Measurements from ENCODE around the gene MGAT4B. TPM values are rescaled to one million over a fixed set of nuclear protein-coding genes. Genes with fewer than 3 reads are reported as not detected.

MGAT4B gene
- total RNA-seq, 2 experiments from 2014 or later, result 141 to 145 TPM

GRCh38 chr5:179805070-179805528 lies 1.6 kb downstream of the MGAT4B start:
- Histone ChIP-seq H3K4me3 (ENCODE audit: low read length) (peak overlapping the region; percentile 60), H3K27me3 (ENCODE audit: control insufficient read depth in 1 of 2, insufficient read depth in 2 of 2, low read length in 2 of 2) (no peaks in the 10 kb centered on the region), H3K9me3 (ENCODE audit: control insufficient read depth in 1 of 2, insufficient read depth in 1 of 2, low read length in 2 of 2) (no peaks in the 10 kb centered on the region), H3K27ac (ENCODE audit: low read depth in 1 of 2, low read length in 2 of 2) (no peak overlapping the region), H3K36me3 (ENCODE audit: insufficient read depth, low read length) (peaks cover 8% of the 10 kb centered on the region), H3K4me1 (ENCODE audit: insufficient read depth, low read length) (peaks cover 57% of the 10 kb centered on the region)
- DNase-seq, result no peak
- no peak for ATAC-seq (ENCODE audit: poor library complexity)
- peaks cover 33% of the 10 kb centered on the region for H3K4me1 Mint-ChIP-seq (ENCODE audit: low read depth)
- TF ChIP-seq CTCF (IDR thresholded peaks at IDR 0.05), result no peak
- peak overlapping the region; percentile 86 for H3K27ac Mint-ChIP-seq
- ChIA-PET CTCF (no interaction called here), POLR2A (interaction anchor here (0.6 to 4.7 kb wide), 4 partner anchors 10 to 103 kb away, joined by 3 to 48 read pairs (median 16); partner anchors contain the start of genes LTC4S, MAML1 and SQSTM1)
- H3K36me3 Mint-ChIP-seq (ENCODE audit: low read depth), result peaks cover 13% of the 10 kb centered on the region
- H3K27me3 Mint-ChIP-seq, result no peaks in the 10 kb centered on the region
- intact Hi-C loops (cut with DNase I, micrococcal nuclease), result loop anchor here (2.0 to 10.0 kb wide), 4 partner anchors 50 to 490 kb away; partner anchors contain the start of genes MAPK9 (in 1 of the 2) and MRNIP (in 1 of the 2)
- no peaks in the 10 kb centered on the region for H3K9me3 Mint-ChIP-seq
- H3K4me3 Mint-ChIP-seq, result peak overlapping the region; percentile 94

- Histone ChIP-seq H3K27me3 (ENCODE audit: control insufficient read depth in 1 of 2, insufficient read depth in 2 of 2, low read length in 2 of 2) (no peaks in the 10 kb centered on the region), H3K4me3 (ENCODE audit: low read length) (no peak overlapping the region), H3K4me1 (ENCODE audit: insufficient read depth, low read length) (peaks cover 57% of the 10 kb centered on the region), H3K27ac (ENCODE audit: low read depth in 1 of 2, low read length in 2 of 2) (no peak overlapping the region), H3K9me3 (ENCODE audit: control insufficient read depth in 1 of 2, insufficient read depth in 1 of 2, low read length in 2 of 2) (no peaks in the 10 kb centered on the region), H3K36me3 (ENCODE audit: insufficient read depth, low read length) (peaks cover 12% of the 10 kb centered on the region)
- H3K36me3 Mint-ChIP-seq (ENCODE audit: low read depth), result peaks cover 14% of the 10 kb centered on the region
- H3K27ac Mint-ChIP-seq, result peak overlapping the region; percentile 86
- H3K4me3 Mint-ChIP-seq, result peak overlapping the region; percentile 94
- peaks cover 33% of the 10 kb centered on the region for H3K4me1 Mint-ChIP-seq (ENCODE audit: low read depth)
- ChIA-PET POLR2A (interaction anchor here (1.1 to 4.1 kb wide), 2 partner anchors 15 to 18 kb away, joined by 4 to 23 read pairs; partner anchors contain the start of gene SQSTM1), CTCF (no interaction called here)
- no peaks in the 10 kb centered on the region for H3K27me3 Mint-ChIP-seq
- no peak for DNase-seq
- intact Hi-C loops (cut with DNase I, micrococcal nuclease), result loop anchor here (2.0 to 10.0 kb wide), 5 partner anchors 50 to 490 kb away; partner anchors contain the start of genes MAPK9 (in 1 of the 2) and MRNIP (in 1 of the 2)
- TF ChIP-seq CTCF (IDR thresholded peaks at IDR 0.05), result no peak
- no peak for ATAC-seq (ENCODE audit: poor library complexity)
- H3K9me3 Mint-ChIP-seq, result no peaks in the 10 kb centered on the region
Measured at GRCh38 chr5:179804555-179804947, 2.1 kb downstream of the MGAT4B start.

GRCh38 chr5:179803651-179804554 lies 2.8 kb downstream of the MGAT4B start:
- intact Hi-C loops (cut with DNase I, micrococcal nuclease), result loop anchor here (2.0 to 10.0 kb wide), 6 partner anchors 51 to 491 kb away; partner anchors contain the start of genes MAPK9 (in 1 of the 2) and MRNIP (in 1 of the 2)
- Histone ChIP-seq H3K9me3 (ENCODE audit: control insufficient read depth in 1 of 2, insufficient read depth in 1 of 2, low read length in 2 of 2) (no peaks in the 10 kb centered on the region), H3K27me3 (ENCODE audit: control insufficient read depth in 1 of 2, insufficient read depth in 2 of 2, low read length in 2 of 2) (no peaks in the 10 kb centered on the region), H3K4me1 (ENCODE audit: insufficient read depth, low read length) (peaks cover 57% of the 10 kb centered on the region), H3K27ac (ENCODE audit: low read depth in 1 of 2, low read length in 2 of 2) (peak overlapping the region; percentile 22 to 41), H3K4me3 (ENCODE audit: low read length) (no peak overlapping the region), H3K36me3 (ENCODE audit: insufficient read depth, low read length) (peaks cover 17% of the 10 kb centered on the region)
- CTCF ChIA-PET, result no interaction called here
- DNase-seq (peak in 5 of 14 experiments; percentile 30 to 54 (median 48)), ATAC-seq (ENCODE audit: poor library complexity) (no peak)
- no peak for TF ChIP-seq CTCF (IDR thresholded peaks at IDR 0.05)
- no peaks in the 10 kb centered on the region for H3K9me3 Mint-ChIP-seq
- POLR2A ChIA-PET, result interaction anchor here (1.1 to 4.1 kb wide), 3 partner anchors 16 to 103 kb away, joined by 4 to 23 read pairs (median 10); partner anchors contain the start of gene SQSTM1
- peak overlapping the region; percentile 94 for H3K4me3 Mint-ChIP-seq
- no peaks in the 10 kb centered on the region for H3K27me3 Mint-ChIP-seq
- H3K27ac Mint-ChIP-seq, result peak overlapping the region; percentile 86
- H3K36me3 Mint-ChIP-seq (ENCODE audit: low read depth), result peaks cover 21% of the 10 kb centered on the region
- peaks cover 33% of the 10 kb centered on the region for H3K4me1 Mint-ChIP-seq (ENCODE audit: low read depth)

Data from CD4-positive, alpha-beta T cell (primary cell).